GM19043 (cell line): ENCODE measurements around the gene CZIB.
"Not testable (repeated sequence)": the region's sequence is repeated elsewhere in the genome, so short reads cannot be mapped to it uniquely, and the experiment has no call there.

ENCODE experiments used
- ATAC-seq: cut with Tn5 transposase; IDR thresholded peaks from one replicate; pipeline ENCODE4 v1.9.1; 2021; ENCODE audit warnings: low read depth; ENCODE audit not compliant: unreplicated experiment

Gene CZIB

DNA sequence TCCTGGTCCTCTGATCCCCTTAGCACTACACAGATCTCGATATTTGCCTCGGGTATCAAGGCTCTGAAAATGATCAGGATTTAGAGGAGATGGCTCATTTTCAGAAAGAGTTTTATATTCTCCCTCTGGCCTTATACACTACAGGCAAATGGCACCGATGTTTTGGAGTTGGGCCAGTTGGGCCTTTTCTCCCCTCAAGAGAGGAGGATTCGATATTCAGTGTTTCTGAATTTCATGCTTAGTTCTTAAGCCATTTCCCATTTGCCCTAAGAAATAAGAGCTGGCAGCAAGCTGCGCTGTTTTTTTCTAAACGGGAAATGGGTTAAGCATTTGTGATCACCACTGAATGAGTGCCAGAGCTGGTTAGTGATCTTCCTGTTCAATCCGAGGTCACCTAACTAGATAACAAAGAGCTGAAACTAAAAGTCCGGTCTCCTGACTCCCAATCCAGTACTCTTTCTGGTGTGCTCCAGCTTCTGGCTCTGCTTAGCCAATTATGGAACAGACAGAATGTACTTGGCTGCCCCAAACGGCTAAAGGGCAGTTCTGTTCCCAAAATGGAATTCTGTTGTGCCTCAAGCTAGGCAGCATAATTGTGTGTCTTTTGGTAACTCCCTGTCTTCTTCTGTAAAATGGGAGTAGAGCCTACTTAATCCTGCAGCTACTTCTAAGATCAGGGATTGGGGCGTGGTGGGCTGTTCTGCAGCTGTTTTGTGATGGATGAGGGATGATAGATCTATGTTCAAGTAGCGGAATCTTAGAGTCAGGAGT, 25.0 kb downstream of the CZIB start:
- ATAC-seq = no peak

DNA sequence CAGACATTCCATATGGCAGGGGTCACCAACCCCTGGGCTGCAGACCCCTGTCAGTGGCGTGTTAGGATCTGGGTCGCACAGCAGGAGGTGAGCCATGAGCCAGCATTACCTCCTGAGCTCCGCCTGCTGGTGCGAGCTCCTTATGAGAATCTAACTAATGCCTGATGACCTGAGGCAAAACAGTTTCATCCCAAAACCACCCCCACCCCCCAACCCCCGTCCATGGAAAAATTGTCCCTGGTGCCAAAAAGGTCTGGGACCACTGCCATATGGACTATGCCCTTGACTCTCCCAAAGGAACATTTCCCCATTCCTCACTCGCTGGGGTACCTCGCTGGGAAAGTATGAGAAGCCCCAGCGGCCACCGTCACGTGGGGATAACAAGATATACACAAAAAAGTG, 30.2 kb downstream of the CZIB start:
- no peak for ATAC-seq

DNA sequence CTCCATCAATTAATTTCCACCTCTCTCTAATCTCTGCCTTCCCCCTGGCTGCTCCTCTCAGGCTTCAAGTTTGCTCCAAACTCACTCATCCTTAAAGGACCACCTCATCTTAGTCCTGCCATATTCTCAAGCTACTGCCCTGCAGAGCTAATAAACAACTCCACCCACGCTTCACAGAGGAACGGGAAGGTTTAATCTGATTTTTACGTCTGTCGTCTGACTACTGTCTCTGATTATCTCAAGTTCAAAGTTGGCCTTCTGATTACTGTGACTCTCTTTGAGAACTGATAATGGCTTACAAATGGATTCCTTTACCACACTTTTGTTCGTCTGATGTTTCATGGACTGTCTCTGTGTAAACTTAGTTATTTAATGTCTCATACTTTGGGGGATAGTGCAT, 31.4 kb downstream of the CZIB start:
- ATAC-seq = no peak

DNA sequence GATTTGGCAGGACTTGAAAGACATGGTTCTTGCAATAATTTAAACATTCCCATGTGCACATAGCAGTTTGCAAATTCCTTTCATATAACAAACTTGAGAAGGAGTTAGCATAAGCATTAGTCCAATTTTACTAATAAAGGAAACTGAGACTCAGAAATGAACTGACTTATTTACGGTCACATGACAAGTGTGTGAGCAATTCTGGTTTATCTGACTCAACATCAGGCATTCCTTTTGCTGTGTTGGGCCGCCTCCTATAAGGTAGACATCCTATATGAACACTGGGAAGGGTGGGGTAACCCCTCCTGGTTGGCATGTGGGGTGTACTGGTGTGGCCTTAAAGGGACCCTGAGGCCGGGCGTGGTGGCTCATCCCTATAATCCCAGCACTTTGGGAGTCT, 32.3 kb downstream of the CZIB start:
- ATAC-seq = no peak

DNA sequence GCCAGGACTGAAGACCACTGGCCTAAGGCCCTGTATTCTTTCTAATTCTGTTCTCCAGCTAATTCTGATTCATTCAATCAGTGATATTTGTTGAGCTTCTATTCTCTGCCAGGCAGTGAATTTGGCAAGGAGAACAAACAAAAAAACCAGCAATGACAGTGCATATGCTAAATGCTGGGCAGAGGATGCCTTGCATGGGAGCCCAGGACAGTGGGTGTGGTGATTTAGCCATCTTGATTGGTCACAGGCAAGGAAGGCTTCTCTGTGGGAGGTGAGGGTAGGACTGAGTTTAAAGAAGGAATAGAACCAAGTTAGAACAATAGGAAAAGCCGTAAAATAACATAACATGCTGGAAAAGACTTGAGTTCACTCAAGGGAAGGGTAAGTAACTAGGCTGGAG, 33.0 kb downstream of the CZIB start:
- no peak for ATAC-seq

DNA sequence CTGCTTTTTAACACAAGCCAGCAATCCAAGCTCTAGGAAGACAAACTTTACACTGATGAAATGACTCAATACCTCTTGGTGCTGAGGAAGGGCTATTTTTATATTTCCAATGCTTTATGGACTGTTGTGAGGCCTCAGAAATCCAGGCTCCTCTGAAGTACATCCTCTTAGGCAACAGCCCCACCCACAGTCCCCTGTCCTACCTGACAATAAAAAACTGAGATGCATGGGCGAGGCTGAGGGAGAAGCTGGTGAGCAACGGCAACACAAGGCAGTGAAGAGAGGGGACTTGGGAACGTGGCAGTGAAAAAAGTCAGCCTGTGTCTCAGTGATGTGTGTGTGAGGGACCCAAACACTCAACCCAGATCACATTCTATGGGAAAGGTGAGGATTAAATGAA, 33.9 kb downstream of the CZIB start:
- ATAC-seq = no peak

DNA sequence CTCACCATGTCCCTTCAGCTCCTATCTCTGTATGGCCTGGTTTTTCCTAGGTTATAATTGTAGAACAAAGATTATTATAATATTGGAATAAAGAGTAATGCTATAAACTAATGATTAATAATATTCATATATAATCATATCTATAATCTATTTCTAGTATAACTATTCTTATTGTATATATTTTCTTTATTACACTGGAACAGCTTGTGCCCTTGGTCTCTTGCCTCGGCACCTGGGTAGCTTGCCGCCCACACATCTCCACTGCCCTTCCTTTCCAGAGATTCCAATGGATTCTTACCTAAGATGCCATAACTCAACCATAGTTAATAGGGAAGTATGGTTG, 34.5 kb downstream of the CZIB start:
- not testable (repeated sequence) for ATAC-seq

DNA sequence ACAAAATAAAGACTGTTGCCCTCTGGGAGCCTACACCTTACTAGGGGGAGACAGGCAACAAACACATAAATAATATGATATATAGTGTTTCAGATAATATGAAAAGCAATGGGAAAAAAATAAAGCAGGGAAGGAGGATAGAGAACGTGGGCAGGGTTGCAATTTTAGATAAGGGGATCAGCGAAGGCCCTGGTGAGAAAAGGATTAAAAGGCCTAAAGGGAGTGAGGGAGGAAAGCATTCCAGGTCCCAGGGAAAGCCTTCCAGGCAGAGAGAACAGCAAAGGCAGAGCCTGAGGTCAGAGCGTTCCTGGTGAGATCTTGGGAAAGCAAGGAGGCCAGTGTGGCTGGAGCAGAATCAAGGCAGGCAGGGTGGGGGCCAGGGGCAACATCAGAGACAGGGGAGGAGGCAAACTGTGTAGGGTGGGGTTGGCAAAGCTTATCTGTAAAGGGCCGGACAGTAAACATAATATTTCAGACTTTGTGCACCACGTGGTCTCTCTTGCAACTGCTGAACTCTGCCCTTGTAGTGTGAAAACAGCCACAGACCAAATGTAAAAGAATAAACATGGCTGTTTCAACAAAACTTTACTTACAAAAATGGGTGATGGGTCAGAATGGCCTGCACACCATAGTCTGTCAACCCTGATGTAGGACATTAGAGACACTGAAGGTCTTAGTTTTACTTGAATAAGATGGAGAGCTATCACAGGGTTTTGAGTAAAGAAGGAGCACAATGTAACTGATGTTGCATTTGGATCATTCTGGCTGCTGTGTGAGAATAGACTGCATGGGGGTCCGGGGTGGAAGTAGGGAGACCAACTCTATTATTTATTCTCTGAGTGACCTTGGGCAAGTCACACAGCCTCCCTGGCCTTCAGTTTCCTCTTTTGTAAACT, 37.1 kb downstream of the CZIB start:
- no peak for ATAC-seq

DNA sequence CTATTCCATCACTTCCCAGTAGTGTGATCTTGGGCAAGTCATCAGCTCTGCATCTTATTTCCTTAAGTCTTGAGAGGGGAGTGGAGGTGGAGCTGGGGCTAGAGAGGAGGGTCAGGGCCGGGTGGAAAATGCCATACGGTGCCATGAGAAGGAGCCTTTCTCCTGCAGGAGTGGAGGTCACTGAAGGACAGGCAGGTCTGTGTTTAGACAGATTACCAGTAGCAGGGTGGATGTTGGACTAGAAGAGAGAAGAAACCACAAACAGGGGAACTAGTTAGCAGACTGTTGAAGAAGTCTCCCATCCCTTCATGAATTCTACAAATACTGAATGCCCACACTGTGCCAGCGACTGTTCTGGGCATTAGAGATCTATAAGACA, 37.7 kb downstream of the CZIB start:
- no peak for ATAC-seq

DNA sequence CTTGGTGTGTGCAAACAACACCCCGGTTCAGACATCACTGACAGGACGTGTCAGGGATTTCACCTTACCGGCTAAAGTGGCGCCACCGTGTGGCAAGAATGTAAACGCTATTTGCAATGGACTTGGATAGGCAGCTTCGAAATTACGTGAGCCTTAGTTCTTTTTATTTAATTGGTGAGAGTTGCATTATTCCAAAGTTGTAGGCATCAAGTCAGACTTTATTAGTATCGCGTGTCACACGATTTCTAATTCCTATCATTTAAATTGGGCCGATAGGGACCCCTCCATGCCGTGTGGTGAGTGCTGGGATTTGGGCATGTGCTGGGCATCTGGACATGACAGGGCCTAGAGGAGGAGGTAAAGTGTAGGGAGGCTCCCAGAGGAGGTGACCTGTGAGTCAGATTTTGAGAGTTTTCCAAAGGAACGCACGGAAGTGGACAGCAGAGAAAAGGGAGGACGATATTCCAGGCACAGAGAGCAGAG, 38.3 kb downstream of the CZIB start:
- no peak for ATAC-seq

DNA sequence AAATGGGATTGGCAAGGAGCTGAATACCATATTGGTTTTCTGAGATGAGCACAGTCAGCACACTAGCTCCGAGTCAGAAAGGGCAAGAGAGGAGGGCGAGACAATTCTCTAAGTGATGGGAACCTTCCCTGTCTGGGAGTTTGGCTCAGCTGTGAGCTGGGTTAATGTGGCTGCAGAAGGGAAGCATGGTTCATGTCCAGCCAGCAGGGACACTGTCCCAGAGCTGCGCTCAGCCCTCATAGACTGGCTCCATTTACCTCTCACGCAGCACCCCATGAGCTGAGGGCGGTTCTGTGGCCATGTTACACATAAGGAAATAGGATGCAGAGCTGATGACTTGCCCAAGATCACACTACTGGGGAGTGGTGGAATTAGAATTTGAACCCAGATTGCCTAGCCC, 39.5 kb downstream of the CZIB start:
- ATAC-seq = no peak

DNA sequence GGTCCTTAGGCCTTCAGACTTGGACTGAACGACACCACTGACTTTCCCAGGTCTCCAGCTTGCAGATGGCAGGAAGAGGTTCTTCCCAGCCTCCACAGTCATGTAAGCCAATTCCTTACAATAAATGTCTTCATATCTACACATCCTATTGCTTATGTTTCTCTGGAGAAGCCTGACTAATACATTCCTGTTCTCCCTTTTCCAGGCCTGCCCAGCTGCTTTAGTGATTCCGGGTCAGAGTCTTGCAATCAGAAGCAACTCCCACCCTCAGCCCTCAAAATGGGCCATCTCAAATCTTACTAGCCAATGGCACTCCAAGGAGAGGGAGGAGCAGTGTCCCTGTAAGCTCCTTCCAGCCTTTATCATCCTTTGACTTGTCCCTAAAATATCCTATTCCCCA, 40.2 kb downstream of the CZIB start:
- no peak for ATAC-seq

DNA sequence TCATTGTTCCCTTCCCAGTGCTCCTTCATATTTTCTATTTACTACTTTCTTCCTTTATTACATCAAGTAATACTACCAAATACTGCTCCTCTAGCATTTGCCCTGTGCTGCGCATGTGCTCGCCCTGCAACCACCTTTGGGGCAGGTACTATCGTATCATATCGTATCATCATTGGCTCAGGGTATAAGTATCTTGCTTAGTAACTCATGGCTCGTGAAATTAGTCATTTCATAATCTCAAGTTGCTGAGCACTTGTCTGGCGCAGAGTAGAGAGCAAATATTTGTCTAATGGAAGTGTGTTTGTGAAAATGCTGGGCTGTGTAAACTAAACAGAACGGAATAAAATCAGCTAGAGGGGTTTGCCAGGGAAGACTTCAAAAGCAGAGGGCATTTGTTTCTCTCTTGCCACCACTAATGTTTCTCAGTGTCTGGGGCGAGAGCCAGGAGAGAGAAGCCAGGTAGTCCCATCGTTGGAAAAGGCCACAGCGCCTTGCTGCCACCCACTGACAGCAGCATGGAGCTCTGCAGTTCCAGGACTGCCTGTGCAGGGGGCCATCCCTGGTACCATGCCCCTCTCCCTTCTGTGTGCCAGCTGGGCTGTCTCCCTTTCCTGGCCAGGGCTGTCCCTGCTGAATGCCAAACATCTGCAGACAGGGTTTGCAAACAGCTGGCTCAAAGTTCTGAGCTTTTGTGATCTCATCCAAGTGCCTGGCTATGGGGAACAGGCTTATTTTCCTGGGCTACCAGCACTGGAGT, 43.8 kb downstream of the CZIB start:
- no peak for ATAC-seq

DNA sequence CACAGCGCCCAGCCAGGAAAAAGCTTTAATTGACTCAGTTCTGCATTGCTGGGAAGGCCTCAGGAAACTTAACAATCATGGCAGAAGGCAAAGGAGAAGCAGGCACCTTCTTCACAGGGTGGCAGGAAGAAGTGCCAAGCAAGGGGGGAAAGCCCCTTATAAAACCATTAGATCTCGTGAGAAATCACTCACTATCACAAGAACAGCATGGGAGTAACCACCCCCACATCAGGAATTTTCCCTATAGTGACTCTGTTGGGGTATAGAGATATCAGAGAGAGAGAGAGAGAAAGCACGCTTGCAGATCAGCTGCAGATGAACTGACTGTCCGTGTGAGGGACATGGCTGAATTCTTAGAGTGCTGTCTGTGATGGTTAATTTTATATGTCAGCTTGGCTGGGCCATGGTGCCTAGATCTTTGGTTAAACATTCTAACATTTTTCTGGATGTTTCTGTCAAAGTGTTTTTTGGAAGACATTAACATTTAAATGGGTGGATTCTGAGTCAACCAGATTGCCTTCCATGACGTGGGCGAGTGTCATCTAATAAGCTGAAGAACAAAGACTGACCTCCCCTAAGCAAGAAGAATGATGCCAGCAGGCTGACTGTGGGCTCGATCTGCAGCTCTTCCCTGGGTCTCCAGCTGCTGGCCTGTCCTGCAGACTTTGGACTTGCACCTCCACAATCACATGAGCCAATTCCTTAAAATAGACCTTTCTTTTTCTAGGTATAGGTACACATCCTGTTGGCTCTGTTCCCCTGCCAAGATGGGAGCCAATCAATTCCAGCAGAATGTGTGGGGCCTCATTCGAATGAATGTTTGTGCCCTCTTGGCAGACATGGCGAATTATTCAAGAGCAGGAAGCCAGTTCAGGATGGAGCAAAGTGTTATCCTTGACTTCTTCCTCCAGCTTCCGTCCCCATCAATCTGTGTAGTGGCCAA, 45.2 kb downstream of the CZIB start:
- ATAC-seq = no peak

DNA sequence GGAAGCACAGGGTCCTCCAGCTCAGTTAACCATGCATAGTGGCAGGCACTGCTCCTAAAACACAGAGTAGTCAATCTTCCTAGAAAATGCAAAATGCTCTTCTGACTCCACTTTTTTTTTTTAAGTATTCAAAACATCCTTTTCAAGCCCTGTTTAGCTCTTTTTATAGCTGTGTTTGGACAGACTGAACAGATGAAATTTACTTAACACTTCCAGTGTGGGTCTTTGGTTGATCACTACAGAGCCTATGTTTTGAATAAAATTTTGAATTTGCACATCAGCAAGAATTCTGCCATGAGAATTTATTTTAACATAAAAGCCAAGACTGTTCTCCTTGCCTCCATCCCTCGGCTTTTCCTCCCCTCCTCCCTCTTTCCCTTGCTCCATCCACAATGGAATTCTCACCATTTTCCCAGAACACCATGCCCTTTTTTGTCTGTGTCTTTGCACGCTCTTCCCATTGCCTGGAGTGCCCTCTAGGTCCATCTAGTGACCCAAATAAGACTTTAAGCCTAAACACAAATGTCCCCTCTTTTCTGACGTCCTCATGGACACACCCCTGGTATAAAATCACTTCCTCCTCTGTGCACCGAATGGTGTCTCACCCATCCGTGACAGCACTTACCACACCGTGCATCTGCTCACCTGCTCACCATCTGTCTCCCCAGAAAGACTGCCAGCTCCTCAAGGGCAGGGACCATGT, 47.9 kb downstream of the CZIB start:
- ATAC-seq = no peak

DNA sequence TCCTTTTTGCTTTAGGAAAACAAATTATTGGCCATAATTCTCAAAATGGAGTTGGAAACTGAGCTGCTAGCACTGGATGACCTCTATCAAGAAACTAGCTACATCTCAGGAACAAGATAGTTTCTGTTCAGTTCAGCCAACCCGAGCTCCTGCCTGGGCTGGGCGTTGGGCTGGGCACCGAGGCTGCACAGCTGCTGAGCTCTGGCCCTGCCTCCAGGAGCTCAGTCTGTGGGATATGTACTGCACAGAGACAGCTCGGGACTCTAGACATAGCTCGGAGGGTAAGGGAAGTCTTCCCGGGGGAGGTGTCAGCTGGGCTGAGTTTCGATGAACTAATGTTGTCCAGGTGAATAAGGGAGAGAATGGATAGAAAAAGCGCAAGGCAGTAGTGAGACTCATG, 53.5 kb downstream of the CZIB start:
- ATAC-seq = no peak

DNA sequence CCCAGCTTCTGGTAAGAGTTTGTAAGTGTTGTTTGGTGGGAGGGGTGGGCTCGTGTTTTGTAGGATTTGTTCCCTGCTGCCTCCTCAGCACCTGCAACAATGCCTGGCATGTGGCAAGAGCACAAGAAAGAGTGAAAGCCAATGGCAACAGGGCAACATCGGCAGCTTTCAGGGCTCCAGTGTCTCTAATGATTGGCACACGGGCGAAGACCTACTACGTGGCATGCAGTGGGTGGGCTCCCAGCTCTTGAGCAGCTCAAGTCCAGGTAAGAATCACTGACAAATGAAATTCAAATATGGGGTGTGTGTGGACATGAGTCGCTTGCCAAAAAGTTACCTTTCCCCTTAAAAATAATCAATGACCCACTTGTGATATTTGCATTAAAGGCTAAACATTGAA, 54.1 kb downstream of the CZIB start:
- no peak for ATAC-seq

DNA sequence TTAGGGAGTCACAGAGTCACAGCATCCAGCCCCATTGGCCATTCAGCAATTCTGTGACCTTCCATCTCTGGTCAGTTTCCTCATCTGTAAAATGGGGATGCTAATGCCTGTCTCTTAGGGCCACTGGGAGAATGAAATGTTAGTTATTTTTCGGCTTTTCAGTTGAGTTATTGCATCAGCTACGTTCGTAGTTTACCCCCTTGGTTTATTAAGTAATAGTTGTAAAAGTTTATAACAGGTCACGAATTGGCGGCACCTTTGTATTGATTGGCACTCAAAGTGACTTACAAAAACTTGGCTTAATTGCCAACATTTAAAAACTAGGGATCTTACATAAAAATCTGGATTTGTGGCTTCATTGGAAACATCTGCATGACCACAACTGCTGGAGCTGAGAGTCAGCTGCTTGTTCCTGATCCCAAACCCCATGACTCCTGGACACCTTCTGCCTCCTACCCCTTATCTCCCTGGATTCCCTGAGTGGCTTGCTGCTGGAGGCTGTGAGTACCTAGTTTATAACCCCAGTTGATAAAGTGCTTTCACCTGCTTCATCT, 54.9 kb downstream of the CZIB start:
- no peak for ATAC-seq
